ENCODE results near the gene PDC.

The PDC gene

GRCh38 chr1:186482661-186483255 is 21.8 kb upstream of the PDC start:
- TF ChIP-seq GATA2 (IDR thresholded peaks at IDR 0.05; ENCODE audit: low read depth, low read length): no peak
- no peak for TF ChIP-seq GATA3 (IDR thresholded peaks at IDR 0.05; ENCODE audit: low read depth, low read length)

GRCh38 chr1:186481303-186481888 is 20.5 kb upstream of the PDC start:
- TF ChIP-seq GATA3 (IDR thresholded peaks at IDR 0.05; ENCODE audit: low read depth, low read length): no peak
- TF ChIP-seq GATA2 (IDR thresholded peaks at IDR 0.05; ENCODE audit: low read depth, low read length): no peak

DNA sequence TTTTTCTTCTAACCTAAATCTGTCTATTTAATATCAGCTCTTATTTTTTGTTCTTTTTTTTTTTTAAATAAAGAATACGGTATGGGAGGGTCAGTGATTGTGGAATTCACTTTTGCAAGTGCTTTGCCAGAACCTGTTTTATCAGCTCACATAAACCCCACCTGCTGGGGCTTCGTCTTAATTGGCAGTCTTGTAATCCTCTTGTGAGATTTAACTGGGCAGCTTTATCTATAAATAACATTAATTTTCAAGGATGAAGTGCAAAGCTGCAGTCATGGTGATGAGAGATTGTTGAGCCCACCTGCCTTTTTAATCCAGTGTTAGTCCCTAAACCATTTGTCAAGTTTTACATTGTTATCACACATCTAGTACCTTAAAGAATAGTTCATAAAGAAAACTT is 18.2 kb upstream of the PDC start:
- TF ChIP-seq GATA2 (IDR thresholded peaks at IDR 0.05; ENCODE audit: low read depth, low read length) (no peak), GATA3 (IDR thresholded peaks at IDR 0.05; ENCODE audit: low read depth, low read length) (no peak)

DNA sequence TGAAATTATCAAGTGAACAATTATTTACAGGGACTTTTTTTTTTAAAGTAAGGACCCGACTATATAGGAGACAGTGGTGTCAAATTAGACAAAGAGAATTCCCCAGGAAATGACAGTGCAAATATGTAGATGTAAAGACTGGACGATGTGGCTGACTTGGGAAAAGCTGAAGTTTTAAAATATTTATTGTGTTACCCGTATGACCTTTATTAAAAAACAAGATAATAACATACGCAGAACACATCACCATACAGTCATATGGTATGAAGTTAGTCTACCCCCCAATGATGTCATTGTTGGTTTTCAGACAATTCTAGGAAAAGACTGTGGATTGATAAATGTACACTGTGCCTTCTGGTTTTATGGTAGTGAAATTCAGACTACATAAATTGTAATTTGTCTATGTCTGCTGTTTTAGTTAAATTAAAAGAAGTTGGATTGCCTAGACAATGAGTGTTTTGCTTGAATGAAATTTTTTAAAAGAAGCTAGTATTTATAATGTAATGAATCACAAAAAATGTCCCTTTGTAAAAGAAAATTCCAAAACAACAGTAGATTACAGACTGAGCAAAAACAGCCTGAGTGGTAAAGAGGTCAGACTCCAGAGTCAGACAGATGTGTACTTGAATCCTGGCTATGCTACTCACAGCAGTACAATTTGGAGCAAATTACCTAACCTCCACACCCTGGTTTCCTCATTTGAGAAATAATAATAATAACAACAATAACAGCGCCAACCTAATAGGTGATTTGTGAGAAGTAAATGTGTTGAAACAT is 15.5 kb upstream of the PDC start:
- no peak for TF ChIP-seq GATA3 (IDR thresholded peaks at IDR 0.05; ENCODE audit: low read depth, low read length)
- TF ChIP-seq GATA2 (IDR thresholded peaks at IDR 0.05; ENCODE audit: low read depth, low read length): no peak

DNA sequence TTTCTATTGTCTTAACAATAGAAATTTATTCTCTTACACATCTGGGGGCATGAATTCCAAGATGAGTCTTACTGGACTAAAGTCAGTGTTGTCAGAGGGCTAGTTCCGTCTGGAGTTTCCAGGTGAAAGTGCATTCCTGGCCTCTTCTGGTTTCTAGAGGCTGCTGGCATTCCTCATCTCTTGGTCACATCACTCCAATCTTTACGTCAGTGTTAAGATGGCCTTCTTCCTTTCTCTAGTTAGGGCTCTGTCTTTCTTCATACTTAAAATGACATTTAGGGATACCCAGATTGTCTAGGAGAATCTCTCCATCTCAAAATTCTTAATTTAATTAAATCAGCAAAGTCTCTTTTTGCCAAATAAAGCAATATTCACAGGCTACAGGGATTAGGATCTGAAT is 13.3 kb upstream of the PDC start:
- TF ChIP-seq GATA3 (IDR thresholded peaks at IDR 0.05; ENCODE audit: low read depth, low read length) (no peak), GATA2 (IDR thresholded peaks at IDR 0.05; ENCODE audit: low read depth, low read length) (no peak)

DNA sequence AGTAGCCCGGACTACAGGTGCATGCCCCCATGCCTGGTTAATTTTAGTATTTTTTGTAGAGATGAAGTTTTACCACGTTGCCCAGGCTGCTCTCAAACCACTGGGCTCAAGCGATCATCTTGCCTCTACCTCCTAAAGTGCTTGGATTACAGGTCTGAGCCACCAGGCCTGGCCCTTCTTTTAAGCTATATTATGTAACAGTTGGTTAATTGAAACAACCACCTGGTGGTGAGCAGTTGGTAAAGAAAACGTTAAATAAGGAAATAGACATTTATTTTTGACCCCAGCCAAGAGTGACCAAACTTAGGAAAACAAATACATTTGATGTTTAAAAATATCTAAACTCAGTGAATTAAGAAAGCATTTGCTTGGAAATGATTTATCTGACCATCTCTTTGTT is 12.1 kb upstream of the PDC start:
- TF ChIP-seq GATA2 (IDR thresholded peaks at IDR 0.05; ENCODE audit: low read depth, low read length): no peak
- TF ChIP-seq GATA3 (IDR thresholded peaks at IDR 0.05; ENCODE audit: low read depth, low read length): no peak

DNA sequence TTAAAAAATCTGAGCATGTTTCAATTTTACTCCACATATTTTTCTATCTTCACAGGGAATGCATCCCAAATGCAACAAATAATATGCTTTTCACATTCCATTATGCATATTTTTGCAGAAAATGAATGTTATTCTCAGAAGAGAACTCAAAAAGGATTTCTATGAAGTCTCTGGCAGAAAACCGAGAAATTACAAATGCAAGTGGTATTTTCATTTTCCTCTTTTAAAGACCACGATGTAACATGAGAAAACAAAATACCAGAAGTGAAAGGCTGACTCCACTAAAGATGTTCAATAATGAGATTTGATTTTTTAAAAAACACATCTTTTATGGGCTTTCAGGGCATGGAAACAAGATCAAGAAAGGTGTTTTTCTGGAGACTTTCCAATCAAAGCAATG is 5.0 kb upstream of the PDC start:
- no peak for TF ChIP-seq GATA3 (IDR thresholded peaks at IDR 0.05; ENCODE audit: low read depth, low read length)
- TF ChIP-seq GATA2 (IDR thresholded peaks at IDR 0.05; ENCODE audit: low read depth, low read length): no peak

- TF ChIP-seq GATA2 (IDR thresholded peaks at IDR 0.05; ENCODE audit: low read depth, low read length): no peak
- TF ChIP-seq GATA3 (IDR thresholded peaks at IDR 0.05; ENCODE audit: low read depth, low read length): no peak
Measured at GRCh38 chr1:186463926-186464325, 3.0 kb upstream of the PDC start.

- TF ChIP-seq GATA3 (IDR thresholded peaks at IDR 0.05; ENCODE audit: low read depth, low read length): no peak
- TF ChIP-seq GATA2 (IDR thresholded peaks at IDR 0.05; ENCODE audit: low read depth, low read length): no peak
Measured at GRCh38 chr1:186463511-186463910, 2.6 kb upstream of the PDC start.

DNA sequence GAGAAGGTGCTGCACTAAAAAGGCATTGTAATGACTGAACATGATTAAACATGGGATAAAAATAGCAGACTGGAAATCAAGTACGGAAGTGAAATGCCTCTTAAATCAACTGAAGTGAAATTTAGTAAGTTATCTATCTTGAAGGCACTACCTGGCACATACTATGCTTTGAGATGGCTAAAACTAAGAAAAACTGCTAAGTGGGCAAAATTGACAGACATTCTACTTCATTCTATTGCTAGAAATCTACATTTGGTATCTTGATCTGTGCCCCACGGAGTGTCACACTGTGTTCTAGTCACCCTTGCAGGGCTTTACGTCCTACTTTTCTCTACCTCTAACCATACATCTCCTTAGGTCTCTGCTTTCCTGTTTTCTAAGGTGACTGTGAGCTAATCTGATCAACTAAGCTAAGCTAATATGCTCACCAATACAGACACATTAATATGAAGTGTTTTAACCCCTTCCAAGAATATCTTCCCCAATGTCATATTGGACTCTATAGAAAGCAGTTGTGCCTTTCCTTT is 4.1 kb downstream of the PDC start:
- no peak for TF ChIP-seq GATA3 (IDR thresholded peaks at IDR 0.05; ENCODE audit: low read depth, low read length)

DNA sequence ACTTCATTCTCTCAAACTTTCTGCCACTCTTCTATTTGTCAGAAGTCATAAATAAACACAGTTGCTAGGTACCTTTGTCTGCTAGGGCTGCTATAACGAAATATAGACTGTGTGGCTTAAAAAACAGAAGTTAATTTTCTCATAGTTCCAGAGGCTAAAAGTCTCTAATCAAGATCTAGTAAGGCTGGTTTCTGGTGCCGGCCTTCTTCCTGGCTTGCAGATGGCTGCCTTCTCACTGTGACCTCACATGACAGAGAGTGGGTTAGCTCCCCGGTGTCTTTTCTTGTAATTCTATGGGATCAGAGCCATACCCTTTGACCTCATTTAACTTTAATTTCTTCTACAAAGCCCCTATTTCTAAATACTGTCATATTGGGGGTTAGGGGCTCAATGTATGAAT is 5.9 kb downstream of the PDC start:
- TF ChIP-seq GATA2 (IDR thresholded peaks at IDR 0.05; ENCODE audit: low read depth, low read length): no peak
- no peak for TF ChIP-seq GATA3 (IDR thresholded peaks at IDR 0.05; ENCODE audit: low read depth, low read length)

DNA sequence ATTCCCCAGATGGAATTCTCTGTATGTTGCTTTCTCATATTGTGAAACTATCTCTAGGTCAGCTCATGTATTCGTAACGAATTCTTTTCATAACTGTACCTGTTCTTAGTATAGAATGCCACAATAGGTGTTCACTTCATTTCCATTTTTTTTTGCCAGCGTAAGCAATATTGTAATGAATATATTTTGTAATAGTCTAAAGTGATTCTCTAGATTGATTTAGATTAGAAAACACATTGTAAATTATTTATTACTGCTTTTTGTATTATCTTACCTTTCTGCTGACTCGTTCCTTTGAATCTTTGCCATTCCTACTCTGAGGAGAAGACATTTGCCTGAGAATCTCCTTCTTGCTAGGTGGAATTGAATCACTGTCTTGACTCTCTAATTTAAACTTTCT is 14.8 kb downstream of the PDC start:
- TF ChIP-seq GATA3 (IDR thresholded peaks at IDR 0.05; ENCODE audit: low read depth, low read length) (no peak), GATA2 (IDR thresholded peaks at IDR 0.05; ENCODE audit: low read depth, low read length) (no peak)

- no peak for TF ChIP-seq GATA2 (IDR thresholded peaks at IDR 0.05; ENCODE audit: low read depth, low read length)
- TF ChIP-seq GATA3 (IDR thresholded peaks at IDR 0.05; ENCODE audit: low read depth, low read length): no peak
Measured at GRCh38 chr1:186443638-186444037, 17.3 kb downstream of the PDC start.

DNA sequence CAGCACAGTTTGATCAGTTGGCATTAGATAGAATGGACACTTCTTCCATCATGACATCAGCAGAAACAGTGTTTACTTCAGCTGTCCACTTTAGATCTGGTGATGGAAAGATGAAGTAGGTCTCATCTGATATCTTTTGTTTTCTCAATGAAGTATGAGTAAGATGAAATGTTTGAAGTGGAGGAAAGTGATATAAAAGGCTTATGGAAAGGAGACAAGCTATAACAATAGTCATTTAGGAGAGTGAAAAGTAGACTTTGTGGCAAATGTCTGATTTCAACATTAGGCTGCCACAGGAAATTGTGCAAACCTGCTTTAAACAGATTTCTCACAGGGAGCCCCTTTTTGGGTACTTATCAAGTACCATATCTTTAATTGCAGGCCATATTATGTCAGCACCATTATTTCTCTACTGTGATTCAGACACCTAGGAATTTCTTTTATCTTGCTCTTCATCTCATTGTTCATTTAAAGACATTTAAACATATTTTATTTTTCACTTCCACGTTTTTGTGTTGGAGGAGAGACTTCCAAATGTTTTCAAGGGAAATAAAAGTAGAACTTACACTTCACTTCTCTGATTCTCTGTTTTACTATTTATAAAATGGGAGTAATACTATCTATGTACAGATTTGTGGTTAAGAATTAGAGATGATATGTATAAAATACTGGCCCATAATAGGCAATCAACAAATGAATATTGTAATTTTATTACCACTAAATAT is 18.1 kb downstream of the PDC start:
- TF ChIP-seq GATA3 (IDR thresholded peaks at IDR 0.05; ENCODE audit: low read depth, low read length) (no peak), GATA2 (IDR thresholded peaks at IDR 0.05; ENCODE audit: low read depth, low read length) (no peak)
